HT1080 (cell line): ENCODE data around the gene RASA4. TPM values are rescaled to one million over a fixed set of nuclear protein-coding genes. Genes with fewer than 3 reads are reported as not detected.
A peak's percentile ranks its signal among the peaks of the same experiment; 100 is the strongest.
"Not testable (repeated sequence)": the region's sequence is repeated elsewhere in the genome, so short reads cannot be mapped to it uniquely, and the experiment has no call there.

Source experiments
- DNase-seq: peaks from one replicate; pipeline ENCODE4 v3.0.0-alpha.2; 2015; ENCODE audit warnings: low read depth
- polyA plus RNA-seq, 2 experiments: library from polyadenylated mRNA; depleted of rRNA; stranded (reverse); fragments of >200 nt; gene quantifications; 2 replicates each; pipeline ENCODE4 v1.2.3, GENCODE V29; 2015
- total RNA-seq: library from RNA; depleted of rRNA; stranded (reverse); fragments of >200 nt; shearing (Covaris generic); gene quantifications from 2 replicates; pipeline ENCODE4 v1.2.3, GENCODE V29; 2014; rRNA removed

Gene RASA4
- total RNA-seq, result 1.3 and 2.8 TPM in 2 replicates
- 5.2 and 5.4 TPM in 2 replicates for polyA plus RNA-seq (2015; cell fraction: cytosol; rRNA removed)
- polyA plus RNA-seq (2015; cell fraction: nucleus; rRNA removed), result 13.2 and 17.9 TPM in 2 replicates

DNA sequence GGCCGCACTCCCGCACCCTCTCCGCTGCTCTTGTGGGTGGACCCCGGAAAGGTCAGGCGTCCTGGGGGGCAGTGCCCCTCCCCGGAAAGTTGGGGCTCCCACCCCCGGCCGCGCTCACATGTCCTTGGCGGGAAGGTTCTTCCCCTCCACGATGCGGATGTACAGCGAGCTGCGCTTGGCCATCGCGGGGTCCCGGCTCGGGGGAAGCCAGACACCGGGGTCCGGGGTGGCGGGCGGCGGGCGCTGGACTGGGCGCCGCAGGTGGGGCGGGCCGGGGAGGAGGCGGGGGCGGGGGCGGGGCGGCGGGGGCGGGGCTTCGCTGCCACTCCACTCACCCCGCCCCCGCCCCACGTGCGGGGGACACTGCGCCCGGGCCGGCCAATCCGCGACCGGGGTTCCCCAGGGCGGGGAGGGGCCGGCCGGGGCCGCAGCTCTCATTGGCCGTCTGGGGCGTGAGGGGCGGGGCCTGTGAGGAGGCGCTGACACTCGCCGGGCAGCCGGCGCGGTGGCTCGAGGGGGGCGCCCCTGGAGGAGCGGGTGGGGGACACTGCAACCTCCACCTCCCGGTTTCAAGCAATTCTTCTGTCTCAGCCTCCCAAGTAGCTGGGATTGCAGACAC lies at the start of gene RASA4:
Gene RASA4 (minus strand): TSS at position 250 of the 619 bp plus-strand sequence. CDS start 67 bp downstream, at position 183.
- DNase-seq, result not testable (repeated sequence)

DNA sequence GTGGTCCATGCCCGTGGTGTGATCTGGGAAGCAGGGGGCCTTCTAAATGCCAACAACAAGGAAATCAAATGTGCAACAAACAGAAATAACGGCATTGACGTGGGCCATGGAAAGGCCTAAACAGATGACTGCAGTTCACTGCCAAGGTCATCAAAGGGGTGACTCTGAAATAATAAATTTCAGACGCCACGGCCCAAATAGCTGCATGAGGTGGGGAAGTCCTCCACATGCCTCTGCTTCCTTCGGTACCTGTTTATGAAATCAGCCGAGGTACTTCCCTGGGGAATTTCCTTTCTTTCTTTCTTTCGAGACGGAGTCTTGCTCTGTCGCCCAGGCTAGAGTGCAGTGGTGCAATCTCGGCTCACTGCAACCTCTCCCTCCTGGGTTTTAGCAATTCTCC lies 48.2 kb upstream of the RASA4 start:
- DNase-seq, result not testable (repeated sequence)

DNA sequence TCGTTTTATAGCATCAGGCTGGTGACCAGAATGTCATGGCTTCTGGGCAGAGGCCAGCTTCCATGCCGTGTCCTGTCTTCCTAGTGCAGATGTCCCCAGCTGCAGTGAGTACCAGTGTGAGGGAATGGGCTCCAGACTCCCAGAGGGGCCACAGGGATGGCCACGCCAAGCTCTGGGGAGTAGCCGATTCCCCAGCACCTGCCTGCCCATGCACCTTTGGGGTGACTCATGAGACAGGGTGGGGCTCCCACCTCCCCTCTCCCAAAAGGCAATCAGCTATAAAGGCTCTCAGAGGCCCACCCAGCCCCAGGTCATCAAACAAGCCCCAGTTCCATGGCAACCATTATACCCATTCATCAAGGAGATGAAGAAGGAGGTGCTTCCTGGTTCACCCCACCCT lies 33.4 kb upstream of the RASA4 start, which contains the start of gene SPDYE2B:
Gene SPDYE2B (plus strand): TSS at position 396 of the 400 bp plus-strand sequence. CDS start 2,030 bp downstream, outside the sequence.
- DNase-seq, result not testable (repeated sequence)

DNA sequence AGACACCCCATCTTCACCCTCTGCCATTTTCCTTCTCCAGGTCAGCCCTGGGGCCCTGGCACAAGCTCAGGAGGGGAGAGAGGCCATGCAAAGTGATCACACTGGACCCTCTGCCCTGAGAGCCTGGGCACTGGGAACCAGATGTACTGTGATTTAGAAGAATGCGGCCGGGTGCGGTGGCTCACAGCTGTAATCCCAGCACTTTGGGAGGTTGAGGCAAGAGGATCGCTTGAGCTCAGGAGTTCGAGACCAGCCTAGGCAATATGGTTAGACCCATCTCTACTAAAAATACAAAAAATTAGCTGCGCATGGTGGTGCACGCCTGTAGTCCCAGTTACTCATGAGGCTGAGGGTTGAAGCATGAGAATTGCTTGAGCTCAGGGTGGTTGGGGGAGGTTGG lies 31.3 kb upstream of the RASA4 start:
- not testable (repeated sequence) for DNase-seq

DNA sequence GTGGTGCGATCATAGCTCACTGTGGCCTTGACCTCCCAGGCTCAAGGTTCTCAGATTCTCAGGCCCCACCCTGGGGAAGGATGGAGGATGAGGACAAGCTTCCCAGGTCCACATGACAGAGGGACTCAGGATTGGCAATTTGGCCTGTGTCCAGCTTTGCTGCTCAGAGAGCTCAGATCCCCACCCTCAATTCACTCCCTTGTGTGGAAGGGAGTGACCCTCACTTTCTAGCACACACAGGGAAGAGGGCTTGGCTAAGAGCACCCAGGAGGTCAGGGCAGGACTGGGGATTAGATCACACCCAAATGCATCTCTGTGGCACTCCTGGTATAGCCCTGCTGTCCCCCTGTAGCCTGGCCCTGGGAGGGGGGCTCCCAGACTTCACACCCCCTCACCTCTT lies 26.8 kb upstream of the RASA4 start:
- not testable (repeated sequence) for DNase-seq

DNA sequence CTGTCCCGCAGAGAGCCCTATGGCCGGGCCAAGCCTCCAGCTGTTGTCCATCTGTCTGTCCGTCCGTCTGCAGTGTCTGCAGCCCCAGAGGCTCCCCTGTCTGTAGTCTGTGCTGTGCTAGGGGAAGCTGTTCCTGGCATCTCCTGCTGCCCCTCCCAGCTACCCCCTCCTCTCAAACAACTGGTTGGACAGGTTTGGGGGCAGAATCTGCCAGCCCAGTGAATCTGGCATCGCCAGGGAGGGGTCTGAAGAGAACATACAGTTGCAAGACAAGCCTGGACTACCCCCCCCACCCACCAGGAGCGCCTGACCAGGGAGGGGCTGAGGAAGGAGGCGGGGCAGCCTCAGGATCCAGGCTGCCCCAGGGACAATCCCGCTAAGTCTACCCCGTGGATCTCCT lies 26.1 kb upstream of the RASA4 start, which contains the start of gene UPK3BL1:
Gene UPK3BL1 (minus strand): TSS at position 101 of the 400 bp plus-strand sequence. CDS start 50 bp downstream, at position 51.
- not testable (repeated sequence) for DNase-seq

DNA sequence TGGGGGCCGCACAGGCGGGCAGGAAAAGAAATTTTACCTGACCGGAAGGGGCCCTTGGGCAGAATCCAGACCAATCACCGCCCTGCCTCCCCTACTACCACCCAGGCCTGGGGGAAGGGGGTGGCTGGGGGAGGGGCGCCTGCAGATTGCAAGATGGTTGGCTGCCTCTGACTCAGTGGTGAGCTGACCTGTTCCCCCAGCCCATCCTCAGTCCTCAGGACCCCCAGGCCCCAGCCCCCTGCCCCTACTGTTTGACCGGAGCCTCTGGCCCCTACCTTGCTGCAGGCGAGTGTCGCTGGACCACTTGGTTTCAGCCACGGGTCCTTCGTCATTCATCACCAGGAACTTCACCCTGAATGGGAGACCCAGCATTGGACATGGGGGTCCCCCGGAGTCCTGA lies 22.3 kb upstream of the RASA4 start:
- DNase-seq, result not testable (repeated sequence)

DNA sequence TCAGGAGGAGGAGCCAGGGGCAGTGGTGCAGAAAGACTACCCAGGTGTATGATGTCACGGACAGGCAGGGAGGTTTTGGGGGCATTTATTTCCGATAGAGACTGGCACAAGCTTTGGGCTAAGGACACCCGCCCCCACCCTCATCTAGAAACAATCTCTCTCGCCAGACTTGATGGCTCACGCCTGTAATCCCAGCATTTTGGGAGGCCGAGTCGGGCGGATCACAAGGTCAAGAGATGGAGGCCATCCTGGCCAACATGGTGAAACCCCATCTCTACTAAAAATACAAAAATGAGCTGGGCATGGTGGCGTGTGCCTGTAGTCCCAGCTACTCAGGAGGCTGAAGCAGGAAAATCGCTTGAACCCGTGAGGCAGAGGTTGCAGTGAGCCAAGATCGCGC lies 20.4 kb upstream of the RASA4 start:
- not testable (repeated sequence) for DNase-seq

DNA sequence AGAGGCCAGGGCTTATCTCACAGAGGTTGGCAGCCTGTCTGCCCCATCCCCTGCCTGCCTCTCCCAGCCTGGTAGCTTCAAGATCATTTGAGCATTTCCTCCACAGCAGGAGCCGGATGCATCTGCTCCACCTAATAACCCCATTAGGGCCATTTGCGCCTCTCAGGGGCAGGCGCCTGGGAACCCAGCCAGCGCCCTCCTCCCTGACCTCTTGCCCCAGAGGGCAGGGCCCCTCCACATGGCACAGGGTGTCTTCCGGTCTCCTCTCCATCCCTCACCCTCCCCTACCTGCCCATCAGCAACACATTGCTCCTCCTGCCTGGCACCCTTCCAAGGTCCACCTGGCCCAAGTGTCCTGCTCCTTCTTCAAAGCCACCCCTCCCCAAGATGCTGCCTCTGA lies 18.8 kb upstream of the RASA4 start:
- DNase-seq, result not testable (repeated sequence)

DNA sequence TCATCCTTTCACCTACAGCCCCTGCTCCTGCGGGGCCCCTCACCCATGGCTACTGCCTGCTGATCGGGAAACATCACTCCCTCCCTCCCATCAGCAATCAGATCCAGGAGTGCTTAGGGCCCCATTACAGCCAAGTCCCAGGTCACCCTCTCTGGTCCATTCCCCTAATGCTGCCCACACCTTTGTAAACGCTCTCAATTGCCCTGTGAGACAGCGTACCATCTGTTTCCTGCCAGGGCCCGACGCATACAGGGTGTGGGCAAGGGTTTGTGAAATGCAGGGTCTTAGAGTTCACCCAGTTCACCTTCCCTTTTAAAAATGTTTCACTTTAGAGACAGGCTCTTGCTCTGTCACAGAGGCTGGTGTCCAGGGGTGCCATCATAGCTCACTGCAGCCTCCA lies 17.7 kb upstream of the RASA4 start:
- DNase-seq, result not testable (repeated sequence)

DNA sequence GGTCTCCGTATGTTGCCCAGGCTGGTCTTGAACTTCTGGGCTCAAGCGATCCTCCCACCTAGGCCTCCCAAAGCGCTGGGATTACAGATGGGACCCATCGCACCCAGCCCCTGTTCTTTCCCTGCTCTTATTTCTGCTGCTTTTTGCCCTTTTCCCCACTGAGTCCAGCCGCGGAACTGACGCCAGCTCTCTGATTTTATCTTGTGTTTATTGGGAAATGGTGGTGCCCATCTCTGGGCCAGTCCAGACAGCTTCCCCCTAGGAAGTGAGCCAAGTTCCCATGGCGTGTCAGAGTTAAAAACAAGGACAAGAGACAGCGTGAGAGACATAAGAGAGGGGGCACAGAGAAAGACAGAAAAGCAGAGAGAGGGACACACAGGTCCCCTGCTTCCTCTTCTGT lies 14.1 kb upstream of the RASA4 start:
- DNase-seq, result not testable (repeated sequence)

DNA sequence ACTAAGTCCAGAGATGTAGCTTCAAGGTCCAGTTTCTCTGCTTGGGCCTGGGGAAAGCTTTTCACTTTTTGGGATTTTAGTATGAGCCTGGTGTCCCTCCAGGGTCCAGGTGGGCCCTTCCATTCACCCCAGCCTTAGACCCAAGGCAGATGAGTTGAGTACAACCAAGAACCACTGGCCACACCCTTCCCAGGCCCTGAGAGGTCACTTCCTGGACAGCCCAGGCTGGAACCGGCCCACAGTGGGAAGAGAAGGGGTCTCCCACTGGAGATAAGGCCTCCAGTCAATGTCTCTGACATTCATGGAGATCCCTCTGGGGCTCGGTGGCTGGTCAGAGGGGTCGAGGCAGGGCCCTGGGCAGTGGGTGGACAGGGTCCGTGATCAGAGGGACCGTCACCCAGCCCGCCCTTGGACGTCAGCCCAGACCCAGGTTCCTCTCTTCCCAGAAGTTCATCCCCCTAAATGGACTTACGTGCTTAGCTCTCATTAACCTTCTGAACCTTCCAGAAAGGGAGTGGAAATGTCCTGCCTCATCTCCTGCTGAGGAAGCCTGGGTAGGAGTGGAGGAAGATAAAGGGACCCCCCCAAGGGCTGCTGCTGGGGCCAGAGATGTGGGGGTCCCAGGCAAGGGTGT lies 10.8 kb upstream of the RASA4 start:
- DNase-seq, result not testable (repeated sequence)

DNA sequence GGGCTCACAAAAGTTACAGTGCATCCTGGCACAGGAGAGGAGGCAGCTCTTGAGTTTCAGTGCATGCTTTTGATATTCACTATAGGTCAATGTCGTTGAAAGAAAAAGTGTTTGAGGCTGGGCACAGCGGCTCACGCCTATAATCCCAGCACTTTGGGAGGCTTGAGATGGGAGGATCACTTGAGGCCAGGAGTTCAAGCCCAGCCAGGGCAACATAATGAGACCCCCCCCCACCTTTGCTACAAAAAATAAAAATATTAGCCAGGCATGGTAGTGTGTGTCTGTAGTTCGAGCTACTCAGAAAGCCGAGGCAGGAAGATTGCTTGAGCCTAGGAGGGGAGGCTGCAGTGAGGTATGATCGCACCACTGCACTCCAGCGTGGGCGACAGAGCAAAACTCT lies 1.6 kb upstream of the RASA4 start:
- not testable (repeated sequence) for DNase-seq

DNA sequence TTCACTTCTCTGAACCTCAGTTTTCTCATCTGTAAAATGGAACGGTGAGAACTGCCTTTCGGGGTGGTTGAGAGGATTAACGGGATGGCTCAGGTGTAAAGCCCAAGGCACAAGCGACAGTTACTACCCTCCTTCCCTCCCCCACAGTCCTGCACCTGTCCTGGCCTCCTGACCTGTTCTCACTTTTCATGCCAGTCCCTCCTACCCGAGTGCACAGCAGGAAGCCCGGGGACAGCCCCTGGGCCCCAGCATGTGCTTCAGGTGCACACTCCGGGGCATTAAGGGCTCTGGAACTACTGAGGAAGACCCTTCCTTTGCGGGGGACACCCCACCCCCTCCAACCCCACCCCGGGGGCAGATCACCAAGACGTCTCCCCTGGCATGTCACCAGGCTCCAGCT lies 626 bp downstream of the RASA4 start:
- DNase-seq, result not testable (repeated sequence)

DNA sequence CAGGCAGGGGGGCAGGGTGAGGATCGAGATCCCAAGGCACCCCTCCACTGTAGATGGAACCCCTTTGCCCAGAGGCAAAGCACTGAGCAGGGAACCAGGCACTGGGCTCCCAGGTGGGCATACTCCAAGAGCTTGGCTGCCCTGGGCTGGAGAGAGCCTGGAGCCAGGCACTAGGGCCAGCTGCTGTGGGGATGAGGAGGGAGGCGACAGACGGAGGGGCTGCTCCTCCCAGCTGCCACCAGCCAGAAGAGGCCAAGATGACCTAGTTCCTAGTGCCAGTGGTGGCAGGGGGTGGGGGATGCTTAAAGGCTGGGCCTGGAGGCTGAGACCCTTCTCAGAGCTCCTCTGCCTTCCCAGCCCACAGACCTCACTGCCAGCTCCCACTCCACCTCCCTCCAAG lies 1.7 kb downstream of the RASA4 start:
- DNase-seq, result not testable (repeated sequence)

DNA sequence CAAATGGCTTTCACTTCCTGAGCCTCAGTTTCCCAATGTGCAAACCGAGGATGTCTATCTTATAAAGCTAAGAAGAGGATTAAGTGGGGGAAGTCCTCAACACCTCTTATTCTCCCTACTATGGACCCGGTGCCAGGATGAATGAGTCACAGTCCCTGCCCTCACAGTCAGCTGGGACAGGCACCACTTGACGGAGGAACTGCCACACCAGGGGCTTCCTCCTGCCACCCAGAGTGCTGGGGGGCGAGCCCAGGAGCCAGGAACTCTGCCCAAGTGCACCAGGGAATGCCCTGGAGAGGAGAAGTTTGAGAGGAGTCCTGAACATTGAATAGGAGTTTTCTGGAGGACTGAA lies 2.2 kb downstream of the RASA4 start:
- DNase-seq, result not testable (repeated sequence)

DNA sequence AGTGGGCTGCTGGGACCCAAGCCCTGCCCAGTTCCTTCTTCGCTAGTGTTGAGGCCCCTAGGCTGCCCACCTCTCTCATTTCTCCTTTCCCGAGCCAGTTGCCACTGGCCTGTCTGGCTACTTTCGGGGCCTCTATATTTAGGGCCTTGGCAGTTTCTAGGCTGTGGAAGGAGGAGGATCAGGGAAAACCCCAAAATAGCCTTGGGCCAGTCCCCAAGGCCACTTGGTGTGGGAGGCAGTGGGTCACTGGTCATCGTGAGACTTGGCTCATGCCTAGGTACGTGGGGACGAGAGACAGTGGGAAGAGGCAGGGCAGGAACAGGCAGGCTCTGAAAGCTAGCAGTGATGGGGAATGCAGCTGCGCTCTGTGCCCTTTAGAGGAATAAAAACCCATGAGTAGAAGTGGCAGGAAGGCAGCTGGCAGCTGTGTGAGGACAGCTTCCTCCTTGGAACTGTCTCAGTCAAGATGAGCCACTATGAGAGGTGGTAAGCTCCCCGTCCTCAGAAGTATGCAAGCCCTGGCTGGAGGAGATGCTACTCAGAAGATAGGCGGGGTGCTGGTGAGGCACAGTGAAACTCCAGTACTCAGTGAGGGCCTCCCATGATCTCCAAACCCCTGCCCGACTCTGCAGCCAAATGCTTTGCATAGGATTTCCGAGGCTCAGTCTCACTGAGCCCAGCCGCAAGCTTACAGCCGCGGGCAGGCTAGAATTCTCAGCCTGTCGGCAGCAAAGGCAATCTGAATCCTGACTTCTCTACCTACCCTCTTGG lies 2.8 kb downstream of the RASA4 start:
- not testable (repeated sequence) for DNase-seq

DNA sequence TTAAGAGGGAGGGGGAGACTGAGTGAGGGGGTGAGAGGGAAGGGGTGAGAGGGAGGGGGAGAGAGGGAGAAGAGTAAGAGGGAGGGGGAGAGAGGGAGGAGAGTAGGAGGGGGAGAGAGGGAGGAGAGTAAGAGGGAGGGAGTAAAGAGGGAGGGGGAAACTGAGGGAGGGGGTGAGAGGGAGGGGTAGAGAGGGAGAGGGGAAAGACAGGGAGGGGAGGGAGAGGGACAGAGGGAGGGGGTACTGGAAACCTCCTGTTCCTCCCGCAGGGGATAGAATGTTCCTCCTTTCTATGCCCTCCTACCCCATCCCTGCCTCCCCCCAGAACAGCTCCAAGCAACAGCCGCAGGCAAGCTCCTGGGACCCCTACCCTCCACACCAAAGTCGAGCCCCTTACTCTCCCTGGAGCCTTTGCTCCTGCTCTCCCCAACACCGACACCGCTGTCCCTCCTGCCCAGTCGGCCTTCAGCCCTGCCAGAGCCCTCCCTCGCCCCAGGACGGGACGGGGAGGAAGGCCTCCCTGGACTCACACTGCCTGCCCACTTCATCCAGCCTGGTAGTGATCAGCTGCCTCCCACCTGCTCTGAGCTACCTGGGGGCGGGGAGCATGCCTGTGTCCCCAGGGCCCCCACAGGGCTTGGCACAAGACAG lies 4.8 kb downstream of the RASA4 start:
- peak; percentile 0 for DNase-seq

DNA sequence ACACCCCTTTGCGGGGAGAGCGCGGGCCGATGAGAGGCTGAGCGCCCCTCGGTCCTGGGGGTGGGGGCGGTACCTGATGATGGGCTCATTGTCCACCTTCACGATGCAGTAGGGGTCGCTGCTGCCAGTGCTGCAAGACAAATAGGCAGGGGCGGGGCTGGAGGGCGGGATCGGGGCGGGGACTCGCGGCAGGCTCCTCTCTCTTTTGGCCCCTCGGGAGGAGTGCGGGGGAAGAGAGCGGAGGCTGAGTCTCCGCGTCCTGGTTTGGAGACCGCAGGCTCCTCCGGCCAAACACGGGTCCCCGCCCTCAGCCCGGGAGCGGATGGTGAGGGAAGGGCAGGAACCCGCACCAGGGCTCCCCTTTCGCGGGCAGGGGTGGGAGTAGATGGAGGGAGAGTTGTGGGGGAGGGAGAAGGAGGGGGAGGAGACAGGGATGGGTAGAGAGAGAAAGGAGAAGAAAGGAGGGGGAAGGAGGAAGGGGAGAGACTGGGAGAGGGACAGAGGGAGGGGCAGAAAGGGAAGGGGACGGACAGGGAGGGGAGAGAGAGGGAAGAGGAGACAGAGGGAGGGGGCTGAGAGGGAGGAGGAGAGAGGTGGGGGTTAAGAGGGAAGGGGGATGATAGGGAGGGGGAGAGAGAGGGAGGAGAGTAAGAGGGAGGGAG lies 5.4 kb downstream of the RASA4 start:
- not testable (repeated sequence) for DNase-seq

DNA sequence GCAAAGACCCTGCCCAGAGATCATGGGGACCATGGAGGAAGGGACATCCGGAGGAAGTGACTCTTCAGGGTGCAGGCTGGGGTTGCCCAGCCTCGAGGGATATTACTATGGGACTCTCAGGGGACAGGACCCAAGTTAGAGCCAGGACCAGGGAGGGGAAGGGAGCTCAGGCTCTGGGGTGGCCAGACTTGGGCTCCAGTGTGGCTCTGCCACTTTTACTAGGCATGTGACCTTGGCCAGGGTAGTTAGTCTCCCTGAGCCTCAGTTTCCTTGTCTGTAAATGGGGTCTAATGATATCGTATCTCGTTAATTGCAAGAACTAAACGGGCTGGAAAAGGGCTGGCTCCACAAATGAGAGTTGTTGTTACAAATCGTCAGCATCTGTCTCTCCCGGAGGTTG lies 6.1 kb downstream of the RASA4 start:
- DNase-seq, result not testable (repeated sequence)

DNA sequence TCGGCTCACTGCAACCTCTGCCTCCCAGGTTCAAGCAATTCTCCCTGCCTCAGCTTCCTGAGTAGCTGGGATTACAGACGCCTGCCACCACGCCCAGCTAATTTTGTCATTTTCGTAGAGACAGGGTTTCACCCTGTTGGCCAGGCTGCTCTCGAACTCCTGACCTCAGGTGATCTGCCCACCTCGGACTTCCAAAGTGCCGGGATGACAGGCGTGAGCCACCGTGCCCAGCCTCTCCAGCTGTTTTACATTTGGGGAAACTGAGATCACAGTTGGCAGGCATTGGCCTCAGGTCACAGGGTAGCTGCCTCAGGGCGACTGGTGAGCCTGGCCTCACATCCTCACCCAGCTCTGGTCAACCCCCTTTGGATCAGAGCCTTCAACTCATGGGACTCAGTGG lies 6.8 kb downstream of the RASA4 start:
- DNase-seq, result not testable (repeated sequence)
